GM19035 (cell line): ENCODE data around the gene DSTN.

Experiments used
- ATAC-seq: cut with Tn5 transposase; IDR thresholded peaks from one replicate; pipeline ENCODE4 v1.9.1; 2021; ENCODE audit not compliant: unreplicated experiment

The DSTN gene

DNA sequence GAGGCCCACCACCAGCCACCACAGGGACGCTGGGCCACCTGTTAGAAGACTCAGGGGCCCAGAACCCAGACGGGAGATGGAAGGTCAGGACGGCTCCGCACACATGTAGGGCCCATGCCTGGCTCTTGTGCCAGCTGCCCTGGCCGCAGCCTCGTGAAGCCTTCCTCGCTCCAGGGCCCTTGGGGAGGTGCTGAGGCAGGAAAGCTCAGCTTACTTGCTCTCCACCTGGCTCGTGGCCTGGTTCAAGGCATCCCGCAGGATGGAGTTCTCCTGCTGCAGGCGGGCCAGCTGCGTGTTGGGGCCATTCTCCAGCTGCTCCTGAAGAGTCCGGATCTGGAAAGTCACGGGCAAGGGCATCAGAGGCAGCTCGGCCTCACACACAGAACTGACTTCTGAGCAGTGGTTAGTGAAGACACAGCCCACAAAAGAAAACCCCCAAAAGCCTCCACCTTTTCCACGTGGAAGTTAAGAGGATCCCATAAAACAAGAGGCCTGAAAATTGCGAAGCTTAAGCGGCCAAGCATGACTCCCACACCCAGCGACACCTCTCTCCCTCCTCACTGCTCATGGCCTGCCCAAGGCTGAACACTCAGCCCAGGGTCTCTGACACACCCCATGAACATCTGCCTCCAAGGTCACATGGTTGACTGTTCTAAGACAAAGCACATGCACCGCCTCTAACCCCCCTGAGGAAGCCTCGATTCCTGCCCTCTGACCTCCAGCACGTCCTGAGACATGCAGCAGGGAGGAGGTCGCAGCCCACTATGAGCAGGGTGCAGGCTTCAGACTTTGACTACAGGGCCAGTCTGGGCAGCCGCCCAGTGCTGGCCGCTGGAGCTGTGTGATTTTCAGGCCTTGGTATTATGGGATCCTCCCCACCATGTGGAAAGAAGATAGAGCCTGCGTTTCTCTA, 65.7 kb downstream of the DSTN start:
- ATAC-seq = no peak

DNA sequence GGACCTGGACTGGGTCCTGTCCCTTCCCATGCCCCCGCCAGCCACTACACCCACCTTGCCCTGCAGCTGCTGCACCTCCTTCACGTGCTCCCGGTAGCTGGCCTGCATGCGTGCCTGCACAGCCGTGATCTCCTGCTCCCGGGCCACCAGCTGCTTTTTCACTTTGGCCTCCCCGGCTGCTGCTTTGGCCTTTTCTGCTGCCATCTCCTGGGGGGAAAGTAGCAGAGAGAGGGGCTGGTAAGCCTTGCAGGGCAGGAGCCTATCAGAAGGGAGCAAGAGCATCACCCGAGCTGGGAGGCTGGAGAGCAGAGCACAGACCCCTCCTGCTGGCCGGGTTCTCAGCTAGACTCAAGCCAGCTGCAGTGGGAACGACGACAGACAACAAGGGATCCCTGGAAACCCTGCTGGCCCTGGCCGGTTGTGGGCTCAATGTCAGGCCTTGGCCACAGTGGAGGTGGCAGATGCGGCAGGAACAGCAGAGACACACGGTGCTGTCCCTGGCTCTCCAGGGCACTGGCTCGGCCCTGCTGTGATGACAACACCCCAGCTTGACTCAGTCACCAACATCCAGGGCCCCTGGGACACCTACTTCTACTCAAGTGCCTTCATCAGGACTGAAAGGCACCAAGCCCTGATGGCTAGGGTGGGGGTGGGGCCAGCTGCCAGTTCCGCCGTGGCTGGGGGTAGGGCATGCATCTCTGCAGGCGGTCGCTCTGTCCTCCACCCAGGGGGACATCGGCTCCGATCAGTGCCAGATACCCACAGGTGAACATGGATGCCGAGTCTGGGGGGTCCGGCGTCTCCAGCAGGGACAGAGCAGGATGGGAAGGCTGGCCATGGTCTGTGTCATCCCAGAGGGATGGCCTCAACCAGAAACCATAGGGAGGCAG, 66.9 kb downstream of the DSTN start:
- no peak for ATAC-seq

DNA sequence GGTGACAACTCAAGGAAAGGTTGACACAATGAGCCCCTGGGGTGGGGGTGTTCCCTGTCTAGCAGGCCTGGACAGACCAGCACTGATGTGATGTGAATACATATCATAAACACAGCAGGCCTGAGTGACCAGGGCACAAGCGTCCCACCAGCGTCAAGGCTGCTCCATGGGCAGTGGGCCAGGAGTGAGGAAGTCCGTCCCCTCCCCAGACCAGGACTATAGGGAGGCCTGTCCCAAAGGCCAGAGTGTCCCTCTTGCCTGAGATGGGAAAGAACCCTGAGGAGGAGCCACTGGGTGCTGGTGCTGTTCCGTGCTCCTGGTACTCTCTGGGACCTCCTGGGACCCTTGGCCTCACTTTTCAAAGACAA, 67.5 kb downstream of the DSTN start:
- ATAC-seq = no peak

DNA sequence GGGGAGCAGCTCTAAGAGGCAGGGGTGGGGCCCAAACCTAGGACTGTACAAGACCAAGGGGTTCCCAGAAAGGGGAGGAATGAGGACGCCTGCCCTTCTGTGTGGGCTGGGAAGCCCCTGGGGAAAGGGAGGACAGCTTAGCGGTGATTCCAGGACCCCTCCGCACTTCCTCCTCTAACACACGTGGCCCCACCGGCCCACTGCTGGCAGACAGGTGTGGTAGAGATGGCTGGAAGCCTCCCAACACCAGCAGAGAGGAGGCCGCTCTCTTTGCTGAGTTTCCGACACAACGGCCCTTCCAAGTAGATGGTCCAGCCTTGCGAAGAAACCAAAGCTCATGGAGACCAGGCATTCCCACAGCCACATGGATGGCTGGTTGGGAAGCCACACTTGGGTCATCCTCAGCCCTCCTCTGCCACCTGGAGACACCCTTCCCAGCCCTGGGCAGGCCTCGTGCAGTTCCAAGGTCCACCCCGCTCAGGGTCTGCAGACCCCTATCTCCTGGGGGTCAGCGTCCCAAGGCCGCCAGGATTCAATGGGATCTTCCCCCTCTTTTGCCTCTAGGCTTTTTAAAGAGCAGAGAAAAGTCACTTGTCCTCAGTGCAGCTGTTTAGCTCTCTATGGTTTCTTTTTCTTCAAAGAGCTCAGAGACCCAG, 68.2 kb downstream of the DSTN start:
- no peak for ATAC-seq

DNA sequence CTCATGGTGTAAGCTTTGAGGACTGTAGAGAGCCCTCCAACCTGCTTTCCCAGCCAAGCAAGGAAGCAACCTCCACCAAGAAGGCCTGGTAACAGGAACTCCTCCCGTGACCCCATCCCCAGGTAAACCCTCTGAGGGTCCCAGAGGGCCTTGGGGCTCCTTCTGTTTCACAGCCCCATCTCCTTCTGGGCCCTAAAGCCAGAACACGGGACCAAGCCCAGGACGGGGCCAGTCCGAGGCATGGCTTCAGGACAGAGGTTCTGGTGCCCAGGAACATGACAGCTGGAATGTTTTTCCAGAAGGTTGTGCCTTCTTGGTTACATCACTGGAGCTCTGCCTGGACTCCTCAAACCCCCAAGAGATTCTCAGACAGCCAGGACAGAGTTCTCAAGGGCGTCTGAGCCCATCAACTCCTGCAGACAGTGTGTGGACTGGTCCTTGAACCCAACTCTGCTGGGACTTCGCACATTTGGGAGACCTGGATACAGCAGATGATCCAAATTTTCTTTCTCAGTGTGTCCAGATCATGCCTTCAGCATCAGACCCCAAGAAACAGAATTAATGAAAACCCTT, 69.0 kb downstream of the DSTN start:
- ATAC-seq = no peak

DNA sequence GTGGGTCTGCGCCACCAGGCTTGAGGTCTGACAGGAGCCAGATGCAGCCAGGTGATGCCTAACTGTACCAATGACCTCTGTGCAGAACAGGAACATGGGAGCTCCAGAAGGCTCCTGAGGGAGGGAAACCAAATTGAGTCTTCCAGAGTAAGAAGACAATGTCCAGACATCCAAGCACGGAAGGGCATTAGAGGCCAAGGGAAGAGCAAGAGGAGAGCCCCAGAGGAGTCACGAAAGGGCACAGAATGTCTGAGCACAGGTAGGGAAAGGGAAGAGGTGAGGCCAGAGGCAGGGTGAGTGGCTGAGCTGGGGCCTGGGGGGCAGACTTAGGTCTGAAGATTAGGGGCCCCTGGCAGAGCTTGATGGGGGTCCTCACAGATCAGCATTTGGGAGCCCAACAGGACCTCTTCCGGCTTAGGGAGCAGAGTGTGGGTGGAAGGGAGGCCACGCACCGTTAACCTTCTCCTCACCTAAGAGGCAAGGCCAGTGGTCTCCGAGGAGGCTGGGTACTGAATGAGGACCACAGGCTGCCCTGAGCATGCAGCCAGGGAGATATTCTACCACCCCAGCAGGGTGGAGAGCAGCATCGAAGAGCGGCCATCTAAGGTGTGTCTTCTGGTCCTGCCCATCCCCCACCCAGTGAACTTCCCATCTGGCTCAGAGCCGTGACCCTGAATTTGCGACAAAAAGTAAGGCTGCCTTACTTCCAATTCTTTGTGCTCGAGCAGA, 70.4 kb downstream of the DSTN start:
- no peak for ATAC-seq

DNA sequence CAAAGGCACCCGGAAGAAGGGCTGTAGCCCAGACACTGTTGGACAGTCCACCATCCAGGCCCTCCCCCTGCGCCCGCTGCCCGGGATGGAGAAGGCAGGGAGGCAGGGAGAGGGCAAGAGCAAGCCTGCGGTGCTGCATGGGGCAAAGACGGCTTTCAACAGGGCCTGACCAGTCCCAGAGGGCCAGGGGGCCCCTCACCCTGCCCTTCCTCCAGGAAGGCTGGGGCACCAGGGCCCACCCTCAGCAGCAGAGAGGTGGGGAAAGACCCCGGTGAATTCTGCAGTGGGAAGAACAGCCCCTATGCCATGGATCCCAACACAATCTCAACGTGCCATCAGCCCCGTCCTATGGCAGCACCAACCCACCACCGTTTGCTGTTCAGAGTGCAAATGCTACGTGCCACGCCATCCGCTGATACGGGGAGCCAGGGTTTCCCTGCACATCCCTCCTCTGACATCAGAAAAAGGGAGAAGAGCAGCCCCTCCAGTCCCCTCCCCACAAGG, 71.1 kb downstream of the DSTN start:
- ATAC-seq = no peak

DNA sequence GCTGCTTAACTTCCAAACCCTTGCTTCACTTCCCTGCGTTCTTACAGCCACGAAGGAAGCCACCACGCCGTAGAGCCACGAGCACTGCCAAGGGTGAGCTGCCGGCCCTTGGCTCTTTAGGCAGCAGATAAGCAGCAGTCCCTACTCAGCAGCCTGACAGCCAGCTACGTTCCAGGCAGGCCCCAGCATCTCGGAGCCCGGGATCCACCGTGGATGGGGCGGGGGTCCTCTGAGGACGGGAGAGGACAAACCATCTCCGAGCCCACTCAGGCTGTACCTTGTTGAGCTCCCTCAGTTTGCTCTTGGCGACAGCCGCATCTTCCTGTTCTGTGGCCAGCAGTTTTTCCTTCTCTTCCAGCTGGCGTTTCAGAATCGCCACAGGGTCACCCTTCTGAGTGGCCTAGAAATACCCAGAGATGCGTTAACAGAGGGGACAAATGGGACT, 71.7 kb downstream of the DSTN start:
- no peak for ATAC-seq

DNA sequence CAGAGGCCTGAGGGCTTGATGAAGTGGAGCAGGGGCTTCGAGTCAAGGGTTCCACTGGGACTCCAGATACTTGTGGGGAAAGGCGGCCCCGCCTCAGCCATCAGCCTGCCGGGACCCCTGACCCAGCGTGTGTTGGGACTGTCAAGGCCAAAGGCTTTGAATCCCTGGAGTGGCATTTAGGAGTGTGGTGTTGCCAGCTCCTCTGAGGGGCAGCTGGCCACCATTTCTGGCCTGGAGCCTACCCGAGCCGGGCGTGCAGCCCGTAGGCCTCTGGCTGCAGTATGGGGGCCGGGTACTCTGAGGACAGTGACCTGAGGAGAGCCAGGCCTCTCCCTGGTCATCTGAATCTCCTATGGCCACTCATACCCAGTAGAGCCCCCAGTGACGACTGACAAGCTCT, 72.1 kb downstream of the DSTN start:
- no peak for ATAC-seq

DNA sequence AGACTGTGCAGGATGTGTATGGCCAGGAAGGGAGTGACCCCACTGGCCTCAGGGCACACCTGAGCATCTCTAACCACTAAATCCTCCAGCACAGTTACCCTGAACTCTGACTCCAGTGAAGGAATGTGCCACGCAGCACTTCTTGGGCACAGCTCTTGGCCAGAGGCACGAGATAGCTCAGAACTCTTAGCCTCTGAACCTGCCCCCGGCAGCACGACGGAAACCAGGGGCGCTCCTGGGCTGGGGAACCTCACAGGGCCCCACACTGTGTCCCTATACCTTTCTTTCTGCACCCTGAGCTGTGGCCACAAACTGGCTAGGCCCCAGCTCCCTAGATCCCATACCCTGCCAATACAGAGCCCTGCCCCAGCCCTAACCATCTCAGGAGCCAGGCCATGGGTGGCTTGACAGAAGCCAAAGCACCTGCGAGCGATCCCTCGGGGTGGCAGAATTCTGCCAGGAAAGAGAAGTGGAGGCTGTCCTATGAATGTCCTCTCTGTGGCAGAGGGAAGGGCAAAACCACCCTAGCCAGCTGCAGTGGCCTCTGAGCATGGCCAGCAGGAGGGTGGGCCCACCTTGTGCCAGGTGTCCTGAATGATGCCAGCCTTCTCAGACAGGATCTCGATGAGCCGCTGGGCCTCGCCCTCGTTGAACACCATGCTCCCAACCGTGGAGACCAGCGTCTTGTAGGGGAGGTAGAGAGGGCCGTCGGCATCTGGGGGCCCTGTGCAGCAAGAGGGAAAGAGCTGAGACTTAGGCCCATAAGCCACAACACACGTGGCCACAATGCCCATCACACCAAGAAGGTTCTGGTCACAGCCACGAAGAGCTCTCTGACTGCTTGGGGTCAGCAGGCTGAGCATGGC, 72.8 kb downstream of the DSTN start:
- ATAC-seq = no peak

DNA sequence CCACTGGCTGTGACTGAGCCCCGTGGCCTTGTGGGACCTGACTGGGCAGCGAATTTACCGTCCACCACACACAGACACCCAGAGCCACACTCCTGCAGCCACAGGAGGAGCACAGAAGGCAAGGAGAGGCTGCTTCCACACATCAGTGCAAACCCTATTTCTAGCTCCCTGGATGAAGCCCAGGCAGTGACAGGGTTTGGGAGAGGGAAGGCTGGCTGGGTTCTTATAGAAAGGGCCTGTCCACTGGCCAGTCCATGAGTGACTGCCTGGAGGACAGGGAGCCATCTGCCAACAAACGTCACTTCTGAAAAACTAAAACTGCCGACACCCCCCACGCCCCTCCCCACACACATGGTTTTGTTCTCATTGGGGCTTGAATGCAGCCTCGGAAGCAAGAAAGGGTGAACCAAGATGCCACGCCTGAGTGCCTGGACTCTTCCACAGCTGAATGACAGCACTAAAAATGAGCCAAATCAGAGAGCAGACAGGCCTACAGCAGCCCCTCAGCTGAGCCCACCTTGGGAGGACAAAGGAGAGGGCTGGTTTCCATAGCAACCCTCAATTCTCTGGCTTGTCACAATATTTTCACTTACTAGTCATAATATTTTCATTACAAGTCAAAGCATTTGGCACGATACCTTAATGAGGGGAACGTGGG, 73.8 kb downstream of the DSTN start:
- no peak for ATAC-seq

DNA sequence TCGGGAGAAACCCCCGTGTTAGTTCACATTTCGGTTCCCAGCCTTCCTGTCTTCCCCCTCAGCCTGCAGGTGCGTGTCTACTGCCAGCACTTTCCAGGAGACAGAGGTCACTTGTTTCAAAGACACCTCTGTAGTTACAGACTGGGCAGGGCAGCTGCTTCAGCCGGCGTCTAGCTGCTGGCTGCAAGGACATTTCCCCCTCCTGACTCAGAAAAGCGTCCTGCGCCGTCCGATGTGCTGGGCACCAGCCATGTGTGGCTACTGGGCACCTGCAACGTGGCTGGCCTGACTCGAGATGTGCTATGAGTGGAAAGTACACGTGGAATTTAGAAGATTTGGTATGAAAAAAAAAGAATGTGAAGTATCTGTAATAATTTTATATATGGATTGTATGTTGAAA, 74.6 kb downstream of the DSTN start:
- no peak for ATAC-seq

DNA sequence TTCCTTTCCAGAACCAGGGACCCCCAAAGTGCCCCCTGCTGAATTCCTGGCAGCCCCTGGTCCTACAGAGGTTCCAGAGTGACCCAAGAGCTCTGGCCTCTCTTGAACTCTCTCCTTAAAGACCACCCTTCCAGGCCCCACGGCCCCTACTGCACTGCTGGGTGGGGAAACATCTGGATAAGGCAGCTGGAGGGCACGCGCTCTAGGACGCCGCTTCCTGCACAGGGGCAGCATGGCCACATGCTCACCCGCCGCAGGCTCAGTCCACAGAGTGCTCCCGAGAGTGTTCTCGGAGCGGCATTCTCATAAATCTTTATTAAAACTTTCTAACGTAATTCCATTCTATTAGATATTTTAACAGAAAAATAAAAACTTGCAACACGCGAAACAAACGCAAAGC, 75.1 kb downstream of the DSTN start:
- no peak for ATAC-seq

DNA sequence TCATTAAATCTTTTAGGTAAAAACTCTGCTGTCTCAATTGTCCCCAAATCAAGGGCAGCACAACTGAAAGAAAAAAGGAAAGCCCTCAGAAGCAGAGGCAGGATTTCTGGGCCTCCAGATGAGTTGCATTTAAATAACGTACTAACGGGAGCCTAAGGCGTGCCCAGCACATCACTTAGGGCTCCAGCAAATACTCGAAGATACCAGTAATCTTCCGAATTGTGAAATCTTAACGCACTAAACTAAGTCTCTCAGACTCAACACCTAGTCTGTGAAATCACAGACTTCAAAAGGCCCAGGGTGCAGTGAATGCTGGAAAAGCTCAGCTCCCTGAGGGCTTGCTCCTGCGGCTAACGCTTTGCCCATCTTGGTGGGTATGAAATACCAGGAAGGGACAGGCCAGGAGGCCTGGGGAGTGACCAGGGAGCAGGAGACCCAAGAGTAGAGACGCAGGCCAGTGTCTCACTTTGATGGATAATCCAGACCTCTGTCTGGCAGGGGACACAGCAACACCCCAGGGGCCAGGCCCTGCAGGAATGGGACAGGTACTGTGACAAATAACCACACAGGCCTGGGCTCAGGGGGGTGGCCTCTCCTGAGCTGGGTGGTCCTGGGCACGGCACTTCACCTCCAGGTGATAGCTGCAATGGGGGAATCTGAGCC, 75.8 kb downstream of the DSTN start:
- ATAC-seq = no peak

DNA sequence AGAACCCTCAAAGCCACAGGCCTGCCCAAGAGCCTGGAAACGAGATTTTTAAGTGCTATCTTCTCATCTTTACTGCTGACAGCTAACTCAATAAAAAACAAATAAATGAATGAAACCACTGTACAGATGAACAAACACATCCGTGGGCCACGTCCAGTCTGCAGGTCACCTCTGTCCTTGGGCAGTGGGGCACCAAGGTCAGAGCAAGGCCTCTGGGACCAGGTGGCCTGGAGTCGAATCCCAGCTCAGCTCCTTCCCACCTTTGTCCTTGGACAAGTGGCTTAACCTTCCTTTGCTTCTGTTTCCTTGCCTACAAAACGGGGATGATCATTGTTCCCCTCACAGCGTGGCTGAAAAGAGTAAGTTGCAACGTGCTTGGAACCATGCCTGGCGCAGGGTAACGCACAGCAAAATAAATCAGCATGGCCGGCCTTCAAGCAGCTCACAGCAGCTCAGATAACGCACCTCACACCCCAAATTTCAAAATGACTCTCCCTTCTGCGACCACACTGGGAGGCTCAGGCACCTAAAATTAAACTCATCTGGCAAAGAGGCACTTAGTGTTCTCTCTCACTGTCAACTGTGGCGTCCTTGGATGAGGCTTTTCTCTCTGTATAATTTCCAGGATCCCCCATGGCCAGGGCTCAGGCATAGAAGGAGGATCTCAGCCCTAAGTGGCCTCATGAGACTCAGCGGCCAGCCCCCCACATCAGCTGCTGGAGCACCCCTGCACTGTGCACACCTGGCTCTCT, 76.5 kb downstream of the DSTN start:
- no peak for ATAC-seq

DNA sequence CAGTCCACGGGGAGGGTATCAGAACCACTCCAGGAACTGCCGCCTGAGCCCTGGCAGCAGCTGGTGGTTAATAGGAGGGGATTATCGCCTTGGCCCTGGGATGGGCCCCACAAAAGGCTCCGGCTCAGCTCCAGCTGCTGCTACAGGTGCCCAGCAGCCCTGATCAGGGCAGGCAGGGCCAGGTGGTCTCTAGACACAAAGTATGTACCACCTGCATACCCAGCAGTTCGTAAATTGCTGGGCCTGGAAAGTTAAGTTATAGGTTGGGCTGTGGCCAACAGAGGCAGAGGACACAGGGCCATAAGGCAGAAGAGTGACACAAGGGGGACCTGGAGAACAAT, 77.1 kb downstream of the DSTN start:
- no peak for ATAC-seq

DNA sequence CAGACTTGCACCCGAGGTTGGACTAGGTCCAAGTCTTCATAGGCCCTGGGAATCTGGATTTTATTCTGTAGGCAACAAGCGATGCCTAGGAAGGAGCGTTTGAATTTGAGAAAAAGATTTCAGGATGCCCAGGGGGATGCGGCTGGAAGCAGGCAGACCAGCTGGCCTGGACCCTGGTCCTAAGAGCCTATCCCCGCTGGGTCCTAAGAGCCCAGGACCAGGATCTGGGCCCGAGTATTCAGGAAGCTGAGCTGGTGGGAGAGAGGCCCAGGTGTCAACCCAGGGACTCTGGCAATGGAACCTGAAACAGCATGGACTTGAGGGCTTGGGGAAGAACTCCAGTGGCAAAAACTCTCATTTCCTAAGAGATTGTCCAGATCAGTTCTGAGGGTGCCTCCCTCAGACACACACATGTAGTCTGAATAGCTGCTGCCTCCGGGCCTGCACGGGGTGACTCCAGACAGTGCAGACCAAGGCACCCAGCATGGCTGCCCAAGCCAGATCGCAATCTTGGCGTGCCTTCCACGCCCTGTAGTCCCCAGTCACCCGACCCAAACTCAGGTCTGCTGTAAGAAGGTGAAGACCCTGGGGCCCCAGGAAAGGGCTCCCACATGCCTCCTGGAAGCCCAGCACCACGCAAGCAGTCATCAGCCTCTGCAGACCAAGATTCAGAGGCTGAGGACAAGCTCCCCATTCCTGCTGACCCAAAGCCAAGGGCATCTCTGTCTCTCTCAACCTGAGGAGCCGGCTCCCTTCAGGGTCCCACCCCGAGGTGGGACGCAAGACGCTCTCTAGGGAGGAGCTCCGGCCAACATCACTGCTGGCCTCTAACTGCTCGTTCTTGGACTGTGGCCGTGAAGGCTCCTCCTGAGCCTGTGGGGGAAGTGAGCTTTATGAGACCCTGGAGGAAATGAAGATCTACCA, 77.8 kb downstream of the DSTN start:
- ATAC-seq = no peak
